IPS DF 4.7 (cell line): ENCODE measurements around the gene SBF2.

Experiments used
- DNase-seq: peaks from one replicate; pipeline ENCODE4 v3.0.0-alpha.2; 2013; ENCODE audit warnings: low spot score; ENCODE audit errors: extremely low read depth

Gene SBF2

DNA sequence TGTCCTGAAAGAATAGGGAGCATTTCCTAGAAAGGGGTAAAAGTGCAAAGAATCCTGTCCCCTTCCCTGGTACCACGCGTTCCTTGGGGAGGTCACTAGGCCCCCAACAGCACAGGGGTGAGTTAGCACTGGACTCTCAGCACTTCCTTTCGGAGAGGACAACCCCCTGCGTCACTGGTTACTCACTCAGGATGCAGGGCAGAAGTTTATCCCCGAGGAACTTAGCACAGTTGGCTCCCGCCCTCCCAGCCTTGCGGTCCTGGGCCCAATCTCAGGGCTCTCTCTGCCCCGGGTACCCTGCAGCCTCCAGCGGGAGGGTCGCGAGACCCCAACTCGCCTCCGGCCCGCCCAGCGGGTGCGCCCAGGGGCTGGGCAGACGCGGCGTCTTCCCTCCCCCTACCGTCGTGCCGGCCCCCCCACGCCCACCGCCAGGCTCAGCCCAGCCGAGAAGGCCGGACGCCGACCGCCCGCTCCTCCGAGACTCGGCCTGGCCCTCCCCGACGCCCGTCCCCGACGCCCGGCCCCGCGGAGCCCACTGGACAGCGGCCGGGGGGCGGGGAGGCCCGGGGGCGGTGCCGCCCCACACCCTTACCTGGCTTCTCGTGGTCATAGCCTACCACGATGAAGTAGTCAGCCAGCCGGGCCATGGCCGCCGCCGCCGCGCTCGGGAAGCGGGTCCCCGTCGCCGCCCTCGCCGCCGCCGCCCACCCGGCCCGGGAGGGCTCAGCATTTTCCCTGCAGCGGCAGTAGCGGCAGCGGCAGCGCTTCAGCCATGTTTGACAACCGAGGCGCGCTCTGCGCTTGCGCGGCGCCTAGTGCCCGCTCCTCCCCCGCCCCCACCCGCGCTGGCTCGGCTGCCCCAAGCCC, at the start of gene SBF2:
Gene SBF2, minus strand, starts transcription at position 797 of the 867 bp plus-strand sequence. Its CDS starts 150 bp downstream, at position 647.
- no peak for DNase-seq

DNA sequence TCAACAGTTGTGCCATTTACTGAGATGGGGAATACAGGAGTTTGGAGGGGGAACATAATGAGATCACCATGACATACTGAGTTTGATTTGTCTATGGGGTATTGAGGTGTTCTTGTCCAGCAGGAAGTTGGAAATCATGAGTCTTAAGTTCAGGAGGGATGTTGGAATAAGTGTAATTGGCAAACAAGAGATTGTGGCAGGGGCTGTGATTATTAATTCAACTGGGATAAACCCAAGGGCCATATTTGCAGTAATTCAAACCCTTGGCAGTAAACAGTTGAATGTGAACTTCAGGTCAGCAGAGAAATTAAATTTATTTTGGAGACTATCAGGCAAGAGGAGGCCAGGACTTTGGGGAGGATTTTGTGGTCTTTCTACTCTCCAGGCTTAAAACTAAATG, 44.3 kb upstream of the SBF2 start:
- DNase-seq, result no peak

DNA sequence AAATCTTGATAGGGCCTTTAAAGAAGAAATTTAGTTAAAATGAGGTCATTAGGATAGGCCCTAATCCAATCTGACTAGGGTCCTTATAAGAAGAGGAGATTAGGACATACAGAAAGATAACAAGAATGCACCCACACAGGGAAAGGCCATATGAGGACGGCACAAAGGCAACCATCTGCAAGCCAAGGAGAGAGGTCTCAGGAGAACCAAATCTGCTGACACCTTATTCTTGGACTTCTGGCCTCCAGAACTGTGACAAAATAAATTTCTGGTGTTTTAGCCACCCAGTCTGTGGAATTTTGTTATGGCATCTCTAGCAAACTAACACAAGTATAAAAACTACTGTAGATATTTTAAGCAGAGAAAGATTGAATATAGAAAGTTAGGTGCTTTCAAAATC, 39.5 kb upstream of the SBF2 start:
- no peak for DNase-seq

DNA sequence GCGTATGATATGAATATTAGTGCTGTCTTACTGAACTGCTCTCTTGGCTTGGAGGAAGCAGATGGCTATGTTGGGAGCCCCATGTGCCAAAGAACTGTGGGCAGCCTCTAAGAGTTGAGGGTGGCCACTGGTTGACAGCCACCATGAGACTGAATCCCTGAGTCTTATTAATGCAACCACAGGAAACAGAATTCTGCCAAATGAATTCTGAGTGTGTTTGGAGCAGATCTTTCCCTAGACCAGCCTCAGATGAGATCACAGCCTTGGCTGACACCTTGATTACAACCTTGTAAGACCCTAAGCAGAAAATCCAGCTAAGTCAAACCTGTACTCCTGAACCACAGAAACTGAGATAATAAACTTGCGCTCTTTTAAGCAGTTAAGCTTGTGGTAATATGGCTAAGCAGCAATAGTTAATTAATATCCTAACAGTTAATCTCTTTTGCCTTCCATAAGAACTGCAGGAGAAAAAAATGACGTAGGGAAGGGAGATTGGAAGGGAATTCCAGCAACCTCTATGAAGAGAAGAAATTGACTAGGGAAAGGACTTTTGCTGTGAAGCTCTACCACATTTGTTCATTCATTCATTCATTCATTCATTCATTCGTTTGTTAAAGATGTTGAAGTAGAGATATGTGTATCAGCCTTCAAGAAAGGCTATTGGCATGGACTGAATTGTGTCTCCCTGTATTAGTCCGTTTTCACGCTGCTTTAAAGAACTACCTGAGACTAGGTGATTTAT, 37.7 kb upstream of the SBF2 start:
- DNase-seq, result no peak

DNA sequence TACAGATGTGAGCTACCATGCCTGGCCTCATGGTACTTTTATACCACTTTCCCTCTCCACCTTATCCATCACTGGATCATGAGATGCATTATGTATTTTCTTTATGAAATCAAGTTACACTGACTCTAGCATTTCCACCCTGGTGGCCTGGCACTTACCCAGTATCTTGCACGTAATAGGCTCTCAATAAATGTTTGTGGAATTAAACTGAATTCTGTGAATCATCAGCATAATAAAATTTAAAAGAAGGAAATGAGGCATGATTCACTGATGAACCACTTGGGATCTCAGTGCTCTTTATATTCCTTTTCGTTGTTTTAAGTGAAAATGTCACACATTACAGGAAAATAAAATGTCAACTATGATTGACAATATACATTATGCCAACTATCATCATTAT, 35.9 kb upstream of the SBF2 start:
- no peak for DNase-seq

DNA sequence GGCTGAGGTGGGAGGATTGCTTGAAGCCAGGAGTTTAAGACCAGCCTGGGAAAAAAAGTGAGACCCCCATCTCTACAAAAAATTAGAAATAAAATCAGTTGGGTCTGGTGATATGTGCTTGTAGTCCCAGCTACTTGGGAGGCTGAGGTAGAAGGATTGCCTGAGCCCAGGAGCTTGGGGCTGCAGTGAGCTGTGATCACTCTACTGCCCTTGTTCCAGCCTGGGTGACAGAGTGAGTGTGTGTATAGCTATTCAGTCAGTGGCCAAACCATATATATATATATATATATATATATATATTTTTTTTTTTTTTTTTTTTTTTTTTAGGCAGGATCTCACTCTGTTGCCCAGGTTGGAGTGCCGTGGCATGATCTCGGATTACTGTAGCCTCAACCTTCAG, 35.3 kb upstream of the SBF2 start:
- DNase-seq, result no peak

DNA sequence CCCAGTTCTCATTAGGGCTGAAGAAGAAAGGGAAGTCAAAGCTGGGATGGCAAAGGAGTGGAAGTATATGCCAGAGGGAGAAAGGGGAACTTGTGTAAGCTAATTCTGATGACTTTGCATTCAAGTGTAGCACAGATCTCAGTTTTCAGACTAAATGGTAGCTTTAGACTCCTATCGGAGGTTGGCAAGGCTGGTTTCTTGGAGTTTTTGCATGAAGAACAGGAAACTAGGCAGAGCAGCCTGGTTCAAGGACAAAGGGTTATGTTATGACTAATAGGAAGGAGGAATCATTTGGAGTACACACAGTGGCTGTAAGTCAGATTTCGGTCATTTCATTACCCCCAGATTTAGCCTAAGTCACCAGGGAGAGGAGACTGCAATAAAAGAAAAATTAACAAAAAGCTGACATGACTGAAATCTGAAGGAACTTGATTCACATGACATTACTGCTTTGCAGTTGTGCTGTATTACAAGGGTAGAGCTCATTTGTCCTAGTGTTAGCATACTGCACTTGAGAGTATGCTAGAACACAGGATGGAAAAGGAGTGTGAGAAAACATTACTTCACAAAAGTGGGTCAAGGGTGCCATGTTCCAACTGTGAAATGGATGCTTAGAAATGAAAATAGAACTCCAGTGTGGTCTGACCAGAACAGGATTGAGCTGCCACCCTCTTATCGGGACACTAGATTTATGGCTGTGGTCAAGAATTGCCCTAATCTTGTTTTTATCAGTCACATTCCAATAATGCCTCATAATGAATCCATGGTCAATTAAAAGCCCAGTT, 34.5 kb upstream of the SBF2 start:
- DNase-seq, result no peak

DNA sequence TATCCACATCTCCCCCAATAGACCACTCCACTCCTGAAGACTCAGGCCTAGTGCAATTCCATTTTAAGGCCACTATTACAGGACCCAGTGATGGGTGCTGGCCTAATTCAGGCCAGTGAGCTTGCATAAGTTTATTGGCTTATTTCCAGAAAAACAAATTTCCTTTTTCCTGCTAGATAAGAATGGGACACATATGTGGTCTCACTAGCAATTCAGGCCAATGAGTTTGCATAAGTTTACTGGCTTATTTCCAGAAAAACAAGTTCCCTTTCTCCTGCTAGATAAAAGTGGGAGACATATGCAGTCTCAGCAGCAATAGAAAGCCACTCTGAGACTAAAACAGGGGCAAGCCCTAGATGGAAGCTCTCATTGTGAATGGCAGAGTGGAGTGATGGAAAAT, 33.2 kb upstream of the SBF2 start:
- DNase-seq, result no peak

DNA sequence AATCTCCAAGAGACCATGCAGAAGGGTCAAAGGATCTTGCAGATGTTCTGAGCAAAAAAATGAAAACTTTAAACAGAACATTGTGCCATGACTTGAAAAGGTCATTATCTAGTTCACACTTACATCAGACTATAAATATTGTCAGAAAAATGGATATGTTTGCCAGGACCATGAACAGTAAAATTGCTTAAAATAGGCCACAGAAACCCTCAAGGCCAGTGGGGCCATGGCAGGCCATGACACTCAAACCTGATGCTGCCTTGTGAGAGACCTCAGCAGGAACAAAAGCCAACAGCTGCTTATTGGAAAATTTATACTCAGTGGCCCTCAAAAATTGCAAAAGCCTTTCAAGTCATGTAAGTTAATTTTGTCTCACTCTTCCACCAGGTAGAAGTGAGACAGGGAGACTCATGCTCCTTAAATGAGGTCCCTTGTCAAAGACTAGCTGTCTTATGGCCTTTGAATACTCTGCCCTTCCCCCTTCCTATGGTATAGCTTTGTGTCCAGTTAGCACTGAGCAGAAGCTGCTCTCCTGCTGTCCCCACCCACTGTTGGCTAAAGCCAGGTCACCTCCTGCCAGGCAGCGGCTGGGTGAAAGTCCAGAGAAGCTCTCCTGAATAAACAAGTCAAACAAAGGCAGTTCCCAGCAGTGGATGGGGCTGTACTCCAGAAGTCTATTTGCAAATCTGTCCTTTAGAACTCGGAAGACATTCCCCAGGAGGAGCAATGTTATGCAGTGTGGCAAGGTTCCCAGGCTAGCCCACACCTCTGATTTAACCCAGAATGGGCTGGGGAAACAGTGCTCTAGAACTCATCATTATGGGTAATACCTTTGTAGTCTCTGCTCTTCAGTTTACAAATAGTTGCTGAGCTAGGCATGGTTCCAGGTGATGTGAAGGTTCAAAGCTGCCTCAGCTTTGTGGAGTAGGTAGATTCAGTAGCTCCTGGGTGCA, 32.3 kb upstream of the SBF2 start:
- DNase-seq, result no peak

DNA sequence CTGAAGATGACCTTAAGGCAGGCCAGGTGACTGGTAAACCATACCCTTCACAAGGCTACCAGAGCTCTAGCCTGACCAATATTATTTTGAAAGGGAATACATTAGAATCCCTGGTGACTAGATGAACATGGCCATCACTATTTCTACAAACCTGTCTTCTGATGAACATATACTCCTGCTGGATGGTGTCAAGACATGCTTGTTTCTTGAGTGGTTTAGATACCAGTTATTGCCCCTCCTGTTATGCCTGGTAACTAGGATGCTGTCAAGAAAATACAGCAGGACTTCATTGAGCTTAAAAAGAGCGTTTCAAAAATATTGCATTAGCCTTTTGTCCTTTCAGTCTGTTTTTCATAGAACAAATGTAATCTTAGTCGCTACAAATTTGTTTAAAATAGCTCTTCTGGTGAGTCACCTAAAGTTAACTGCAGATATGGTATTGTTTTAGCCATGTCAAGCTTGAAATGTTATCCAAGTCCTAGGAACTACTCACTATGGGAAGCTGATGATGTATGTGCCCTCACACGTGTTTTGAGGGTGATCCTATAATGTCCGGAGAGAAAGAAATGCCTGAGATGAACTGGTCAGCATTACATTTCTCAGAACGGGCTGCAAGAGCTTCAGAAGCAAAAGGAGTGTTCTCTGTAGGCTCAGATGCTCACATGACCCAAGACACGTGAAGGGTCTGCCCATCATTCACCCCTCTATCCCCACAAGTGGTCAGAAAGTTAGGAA, 31.4 kb upstream of the SBF2 start:
- no peak for DNase-seq

DNA sequence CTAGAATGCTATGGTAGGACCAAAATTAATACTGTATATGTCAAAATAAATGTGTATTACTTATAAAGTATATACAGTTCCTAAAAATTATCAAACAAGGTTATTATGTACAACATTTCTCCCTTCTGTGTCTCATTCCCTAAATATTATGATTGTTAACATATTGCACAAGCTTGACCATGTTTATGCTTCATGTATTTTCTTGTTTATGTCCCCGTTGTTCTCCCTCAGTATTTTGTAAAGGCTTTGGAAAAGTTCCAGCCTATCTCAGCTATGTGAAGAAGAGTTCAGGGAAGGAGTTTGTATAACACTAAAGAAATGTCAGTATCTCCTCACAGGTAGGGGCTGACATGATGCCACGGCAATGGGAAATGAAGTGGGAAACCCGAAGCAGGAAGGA, 30.5 kb upstream of the SBF2 start:
- DNase-seq, result no peak

DNA sequence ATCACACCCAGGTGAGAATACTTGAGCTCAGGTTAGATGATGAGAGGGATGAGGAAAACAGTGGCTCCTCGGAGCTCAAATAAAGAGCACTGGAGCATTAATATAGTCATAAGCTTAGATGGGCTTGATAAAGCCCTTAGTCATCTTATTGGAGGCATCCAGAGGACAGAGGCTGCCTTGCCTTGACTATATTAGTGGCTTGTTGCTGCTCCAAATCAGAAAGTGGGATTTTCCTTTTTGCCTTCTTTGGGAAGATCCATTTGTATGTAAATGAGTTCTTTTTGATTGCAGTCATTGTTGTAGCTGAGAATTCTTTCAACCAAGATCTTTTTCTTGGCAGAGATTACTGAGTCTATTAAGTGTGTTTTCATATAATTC, 29.8 kb upstream of the SBF2 start:
- no peak for DNase-seq

DNA sequence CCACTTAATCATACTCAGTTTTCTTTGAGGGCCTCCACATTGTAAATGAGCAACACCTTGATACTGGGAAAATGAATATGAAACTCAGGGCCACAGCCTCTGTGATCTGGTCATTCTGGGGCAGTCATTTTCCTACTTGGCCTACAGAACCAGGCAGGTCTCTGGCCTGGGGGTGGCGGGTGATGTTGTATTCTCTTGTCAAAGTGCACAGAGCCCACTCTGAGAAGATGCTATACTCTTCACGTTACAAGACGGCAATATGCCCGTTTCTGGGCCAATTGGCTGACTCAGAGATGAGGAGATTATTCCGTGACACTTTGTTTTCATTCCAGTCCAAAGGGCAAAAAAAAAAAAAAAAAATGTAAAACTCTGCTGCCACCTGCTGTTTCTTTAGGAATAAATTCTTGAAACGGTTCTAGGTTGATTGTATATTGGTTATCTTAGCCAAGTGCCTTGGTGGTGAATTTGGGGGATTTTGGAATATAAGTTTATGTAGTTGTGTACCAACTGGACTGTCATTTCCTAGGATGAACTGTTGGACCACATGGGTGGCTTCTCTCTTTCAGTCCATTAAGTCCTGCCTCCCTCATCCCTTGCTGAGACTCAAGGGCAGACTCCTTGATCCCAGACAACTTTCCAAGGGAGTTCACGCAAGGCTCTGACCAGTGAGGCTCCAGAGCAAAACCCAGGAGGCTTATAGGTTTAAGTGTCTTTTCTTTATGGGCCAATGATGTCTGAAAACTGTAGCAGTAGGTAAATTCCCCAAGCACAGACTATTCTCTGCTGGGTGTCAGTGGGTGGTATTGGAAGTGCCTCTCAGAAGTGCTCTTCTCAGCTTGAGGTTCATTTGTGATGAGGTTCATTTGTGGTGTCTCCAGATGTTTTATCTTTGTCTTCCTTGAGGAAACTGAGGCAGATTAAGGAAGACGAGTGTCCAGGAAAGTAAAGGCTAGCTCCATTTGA, 29.1 kb upstream of the SBF2 start:
- DNase-seq, result no peak

DNA sequence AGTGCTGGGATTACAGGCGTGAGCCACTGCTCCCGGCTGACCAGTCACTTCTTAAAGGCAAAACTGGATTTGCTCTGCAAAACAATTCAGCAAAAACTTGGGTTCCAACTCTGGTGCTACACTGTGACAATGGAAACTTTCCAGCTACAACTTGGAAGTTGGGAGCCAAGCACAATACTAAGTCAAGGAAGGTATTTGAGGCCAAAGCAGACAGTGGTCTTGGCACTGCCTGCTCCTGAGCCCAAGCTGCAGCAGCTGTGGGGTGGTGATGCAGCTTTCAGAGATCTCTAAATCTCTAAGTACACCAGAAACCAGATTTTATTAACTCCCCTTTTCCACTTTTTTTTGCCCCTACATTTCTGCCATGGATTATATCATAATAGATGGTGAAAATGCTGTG, 28.4 kb upstream of the SBF2 start:
- DNase-seq, result no peak

DNA sequence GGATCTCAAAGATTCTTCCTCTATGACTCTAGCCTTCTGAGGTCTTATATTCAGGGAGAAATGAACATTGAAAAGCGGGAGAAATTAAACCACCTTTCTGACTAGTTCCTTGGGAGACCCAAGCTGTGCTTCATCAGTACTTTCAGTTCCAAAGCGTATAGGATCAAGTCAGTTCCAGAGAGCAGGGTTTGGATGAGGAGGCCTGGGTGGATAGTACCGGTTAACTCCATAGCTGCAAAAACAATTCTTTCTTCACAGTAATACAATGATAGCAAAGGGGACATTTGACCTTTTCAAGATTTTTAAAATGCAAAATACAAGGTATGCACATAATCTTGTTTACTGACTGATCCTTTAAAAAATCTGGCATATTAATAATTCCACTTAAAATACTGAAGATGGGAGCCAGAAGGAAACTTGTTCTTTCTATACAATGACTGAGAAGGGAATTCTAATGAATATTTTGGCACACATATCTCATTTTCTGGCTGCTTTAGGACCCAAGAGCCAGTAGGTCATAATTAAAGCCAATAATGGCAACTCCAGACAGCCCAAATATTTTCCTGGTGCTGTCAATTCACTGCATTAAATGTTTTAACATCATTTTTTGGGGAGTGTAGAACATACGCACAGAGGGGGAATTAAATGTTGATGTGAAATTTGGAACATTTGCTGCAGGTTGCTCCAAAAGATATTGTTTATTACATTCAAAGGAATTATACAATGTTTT, 26.9 kb upstream of the SBF2 start:
- DNase-seq, result no peak

DNA sequence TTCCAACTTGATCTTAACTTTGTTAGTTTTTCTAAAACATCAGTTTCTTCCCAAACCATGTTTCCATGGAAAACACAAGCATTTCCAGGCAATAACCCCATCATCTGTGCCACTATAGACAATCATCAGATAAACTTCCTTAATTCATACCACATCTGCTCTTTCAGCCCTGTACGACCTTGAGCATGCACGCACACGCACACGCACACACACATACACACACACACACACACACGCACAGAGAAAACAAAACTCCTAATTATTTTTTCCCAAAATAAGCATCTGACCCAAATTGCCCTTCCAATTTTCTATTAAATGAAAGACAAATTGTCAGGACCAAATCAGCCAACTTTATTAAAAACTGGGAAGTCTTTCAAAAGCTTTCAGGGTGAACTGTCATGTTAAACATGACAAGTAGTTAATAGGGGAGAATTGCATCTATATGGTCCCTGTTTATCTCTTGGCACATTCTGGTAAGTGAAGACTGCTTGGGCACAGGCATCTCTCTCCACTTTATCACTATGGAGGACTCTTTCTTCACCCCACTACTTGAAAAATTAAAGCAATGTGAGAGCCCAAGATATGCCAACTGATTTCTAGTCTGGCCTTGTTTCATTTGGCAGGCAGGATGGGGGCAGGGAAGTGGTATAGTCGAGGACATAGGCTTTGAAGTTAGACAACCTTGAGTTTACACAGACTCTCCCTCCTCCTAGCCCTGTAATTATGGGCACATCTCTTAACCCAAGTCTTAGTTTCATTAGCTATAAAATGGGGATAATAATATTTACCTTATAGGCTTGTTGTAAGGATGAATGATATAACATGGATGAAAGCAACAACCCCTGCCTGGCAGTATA, 25.9 kb upstream of the SBF2 start:
- no peak for DNase-seq

DNA sequence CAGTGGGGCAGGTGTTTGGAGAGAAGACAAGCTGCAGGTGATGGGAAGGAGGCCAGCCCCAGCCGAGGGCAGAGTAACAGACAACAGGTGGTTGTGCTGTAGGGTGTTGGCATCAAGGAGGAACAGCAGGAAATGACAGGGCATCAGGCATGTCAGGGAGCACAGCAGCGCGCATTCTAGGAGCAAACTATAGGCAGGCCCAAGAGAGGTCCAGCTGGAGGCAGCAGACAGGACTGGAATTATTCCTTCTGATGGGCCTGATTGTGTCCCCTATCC, 24.4 kb upstream of the SBF2 start:
- DNase-seq, result no peak
